ENCODE results near the gene COL26A1.

GRCh38 chr7:101506531-101506930 is 143.9 kb downstream of the COL26A1 start:
- TF ChIP-seq CTCF (conservative IDR thresholded peaks at IDR 0.05): no peak
- no peak for TF ChIP-seq EZH2 (IDR thresholded peaks at IDR 0.05; ENCODE audit: low read depth)

All from PC-9 (cell line).